Inflammatory macrophage treated with lipopolysaccharide for 4 hours (primary cell): ENCODE data around the gene HIVEP3.

Source experiments
- DNase-seq: peaks from one replicate; pipeline ENCODE4 v3.0.0-alpha.2; 2020

HIVEP3 gene

DNA sequence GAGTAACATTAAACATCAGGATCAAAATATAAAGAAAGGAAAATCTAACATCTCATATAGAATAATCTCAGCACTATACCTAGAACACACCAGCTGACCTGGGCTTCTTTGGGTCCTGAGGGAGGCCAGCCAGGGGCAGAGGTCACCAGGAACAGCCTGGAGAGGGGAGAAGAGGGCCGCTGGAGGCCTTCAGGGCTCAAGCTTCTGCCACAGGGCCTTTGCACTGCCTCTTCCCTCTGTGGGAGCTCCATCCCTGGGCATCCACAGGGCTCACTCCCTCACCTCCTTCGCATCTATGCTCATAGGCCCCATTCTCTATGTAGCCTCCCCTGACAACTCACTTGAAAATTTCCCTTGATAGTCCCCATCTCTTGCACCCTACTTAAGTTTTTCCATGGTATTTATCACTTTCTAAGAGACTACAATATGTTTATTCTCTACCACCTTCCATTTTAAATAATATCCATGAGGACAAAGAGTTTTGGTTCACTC, 73.9 kb downstream of the HIVEP3 start:
- no peak for DNase-seq

DNA sequence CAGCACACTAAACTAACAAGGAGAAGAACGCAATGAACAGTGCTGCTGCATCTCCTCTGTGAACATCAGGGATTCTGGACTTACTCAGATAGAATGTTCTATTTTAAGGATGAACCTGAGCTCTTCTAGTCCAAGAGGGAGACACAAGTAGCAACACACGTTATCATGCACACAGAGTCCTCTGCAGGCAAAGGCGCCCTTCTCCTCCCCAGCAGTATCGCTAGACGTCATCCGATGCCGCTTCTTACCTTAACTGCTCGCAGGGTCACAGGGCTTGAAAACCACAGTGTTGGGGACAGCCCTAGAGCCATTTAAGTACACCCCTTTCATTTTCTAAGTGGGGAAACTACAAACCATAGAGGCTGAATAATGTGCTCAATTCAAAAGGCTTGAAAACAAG, 74.5 kb downstream of the HIVEP3 start:
- DNase-seq: no peak

DNA sequence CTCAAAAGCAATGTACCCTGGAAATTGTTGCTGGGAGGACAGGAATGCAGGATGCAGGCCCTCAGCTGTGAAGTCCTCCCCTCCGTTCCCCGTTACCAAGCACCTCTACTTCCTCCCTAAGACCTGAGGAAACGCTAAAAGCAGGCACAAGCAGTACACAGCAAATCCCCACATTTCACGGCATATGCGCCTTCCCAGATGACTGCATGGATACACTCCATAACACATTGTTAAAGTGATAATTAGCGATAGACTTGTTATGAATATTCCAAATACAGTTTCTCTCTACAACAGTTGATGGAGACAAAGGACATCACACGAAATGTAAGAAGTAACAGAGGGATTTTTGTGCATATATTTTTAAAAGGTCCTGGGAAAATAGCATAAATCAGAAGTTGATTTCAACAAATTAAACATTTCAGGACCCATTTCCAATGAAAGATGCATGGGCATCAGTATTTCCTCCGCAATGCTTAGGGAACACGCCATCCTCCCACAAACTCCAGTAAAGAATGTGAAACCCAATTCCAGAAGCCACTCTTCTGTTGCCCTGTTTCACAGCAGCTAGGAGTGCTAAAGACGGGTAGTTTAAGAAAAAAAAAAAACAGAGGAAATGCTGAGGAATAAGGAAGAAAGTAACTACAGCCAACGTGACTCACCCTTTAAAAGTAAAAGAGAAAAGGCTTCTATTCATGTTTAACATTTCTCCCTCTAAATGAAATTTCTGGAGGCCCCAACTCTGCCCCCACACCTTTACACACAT, 75.5 kb downstream of the HIVEP3 start:
- peak; percentile 51 for DNase-seq

DNA sequence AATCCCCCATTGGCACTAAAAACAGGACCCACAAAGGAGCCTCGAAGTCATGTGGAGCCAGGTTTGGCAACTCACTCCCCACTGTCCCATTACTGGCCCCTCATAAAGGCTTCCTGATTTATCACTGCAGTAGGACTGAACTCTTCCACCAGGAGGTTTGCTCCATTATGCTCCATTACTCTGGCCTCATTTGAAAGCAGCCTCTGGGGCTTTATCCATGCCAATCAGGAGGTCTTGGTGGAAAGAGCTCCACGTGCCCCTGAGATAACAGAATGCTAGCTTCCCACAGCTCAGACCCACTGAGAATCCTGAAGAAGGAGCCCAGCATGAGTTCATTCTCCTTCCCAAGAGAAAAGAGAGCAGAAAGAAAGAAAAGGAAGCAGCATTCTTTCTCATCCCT, 76.4 kb downstream of the HIVEP3 start:
- DNase-seq: no peak

DNA sequence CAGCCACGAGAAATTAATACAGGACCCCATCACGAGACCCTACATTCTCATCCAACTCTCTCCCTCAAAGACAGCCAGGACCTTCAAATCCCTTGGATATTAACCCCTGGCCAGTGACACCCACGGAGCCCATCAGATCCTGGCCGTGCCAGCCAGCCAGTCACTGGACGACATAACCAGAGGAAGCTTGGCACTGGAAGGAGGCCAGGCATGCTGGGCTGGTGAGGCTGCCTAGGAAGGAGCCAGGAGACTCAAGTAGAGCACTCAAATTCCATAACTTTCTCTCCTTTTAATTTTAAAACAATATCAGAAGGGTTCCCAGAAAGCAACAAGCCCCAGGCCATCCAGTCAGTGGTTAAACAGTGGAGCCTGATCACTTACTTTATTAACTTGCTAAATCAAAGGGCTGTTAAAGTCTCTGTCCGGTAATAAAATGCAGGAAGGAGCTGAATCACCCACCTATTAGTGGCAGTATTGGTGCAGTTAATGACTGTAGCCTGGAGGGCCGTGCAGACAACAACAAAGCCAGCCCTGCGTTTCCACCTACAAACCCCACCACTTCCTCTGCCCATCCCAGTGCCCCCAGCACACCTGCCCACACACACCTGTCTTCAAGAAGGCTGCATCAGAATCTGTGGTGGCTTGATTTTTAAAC, 78.0 kb downstream of the HIVEP3 start:
- DNase-seq: no peak

DNA sequence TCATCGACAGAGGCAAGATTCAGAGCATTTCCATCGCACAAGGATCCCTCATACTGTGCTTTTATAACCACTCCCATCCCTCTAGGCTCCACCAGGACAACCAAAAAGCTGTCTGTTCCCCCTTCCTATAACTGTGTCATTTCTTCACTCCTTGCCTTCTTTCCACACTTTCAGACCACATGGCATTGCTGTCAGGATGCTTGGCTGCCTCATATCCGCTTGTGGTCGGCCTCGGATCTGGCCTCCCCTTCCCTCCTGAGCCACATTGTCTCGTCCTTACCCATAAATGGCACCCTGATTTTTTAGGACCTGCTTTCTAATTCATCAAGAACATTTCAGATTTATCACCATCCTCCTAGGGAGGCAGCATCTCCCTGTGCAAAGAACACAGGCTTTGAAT, 80.5 kb downstream of the HIVEP3 start:
- DNase-seq: no peak

DNA sequence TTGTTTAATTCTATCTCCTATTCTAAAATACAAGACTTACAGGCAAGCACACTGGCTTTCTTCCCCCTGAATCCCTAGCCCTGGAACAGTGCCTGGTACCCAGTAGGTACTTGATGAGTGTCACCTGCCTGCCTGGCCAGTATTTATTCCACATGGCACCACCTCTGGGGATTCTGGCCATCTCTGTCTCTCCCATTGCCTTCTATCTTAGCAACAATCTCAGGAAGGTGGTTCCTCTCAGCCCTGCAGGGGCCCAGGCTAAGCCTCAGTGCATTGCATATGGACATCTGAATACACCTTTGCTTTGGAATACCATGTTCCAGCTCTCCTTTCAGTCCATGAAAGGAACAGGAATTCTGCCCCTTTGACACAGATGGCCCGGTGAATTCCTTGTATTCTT, 81.0 kb downstream of the HIVEP3 start:
- DNase-seq: no peak

DNA sequence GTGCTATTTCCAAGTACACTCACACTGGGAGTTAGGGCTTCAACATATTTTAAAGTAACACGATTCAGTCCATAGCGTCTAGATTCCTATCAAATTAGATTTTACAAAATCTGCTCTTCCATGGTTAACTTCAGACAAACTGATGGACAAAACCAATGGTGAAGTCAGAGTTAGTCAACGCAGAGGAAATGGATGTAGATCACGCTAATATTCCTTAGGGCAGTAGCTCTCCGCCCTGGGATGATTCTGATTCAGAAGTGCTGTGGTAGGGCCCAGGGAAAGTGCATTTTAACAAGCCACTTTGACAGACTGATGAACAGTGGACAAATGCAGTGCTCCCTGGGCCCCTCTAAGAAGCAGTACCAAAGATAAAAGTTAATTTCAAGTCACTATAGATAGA, 83.2 kb downstream of the HIVEP3 start:
- no peak for DNase-seq

DNA sequence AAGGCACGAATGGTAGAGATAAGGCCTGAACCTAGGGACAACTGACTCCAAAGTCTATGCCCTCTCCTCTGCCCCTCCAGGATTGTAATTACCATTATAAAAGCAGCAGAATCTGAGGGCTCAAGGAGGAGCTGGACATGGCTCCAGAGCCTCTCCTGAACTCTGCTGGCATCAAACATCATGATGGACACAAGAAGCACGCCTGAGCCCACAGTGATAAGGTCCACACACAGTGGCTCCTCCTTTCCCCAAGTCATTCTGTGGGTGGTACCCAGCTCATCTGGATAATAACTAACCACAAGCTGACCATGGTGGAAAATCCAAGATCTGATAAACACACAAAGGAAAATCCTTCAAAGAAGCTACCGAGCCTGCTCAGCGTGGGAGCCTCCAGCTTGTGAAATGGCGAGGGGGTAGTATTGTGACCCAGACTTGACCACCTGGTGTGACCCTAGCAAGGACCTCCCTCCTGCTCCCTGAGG, 85.2 kb downstream of the HIVEP3 start:
- DNase-seq: no peak

DNA sequence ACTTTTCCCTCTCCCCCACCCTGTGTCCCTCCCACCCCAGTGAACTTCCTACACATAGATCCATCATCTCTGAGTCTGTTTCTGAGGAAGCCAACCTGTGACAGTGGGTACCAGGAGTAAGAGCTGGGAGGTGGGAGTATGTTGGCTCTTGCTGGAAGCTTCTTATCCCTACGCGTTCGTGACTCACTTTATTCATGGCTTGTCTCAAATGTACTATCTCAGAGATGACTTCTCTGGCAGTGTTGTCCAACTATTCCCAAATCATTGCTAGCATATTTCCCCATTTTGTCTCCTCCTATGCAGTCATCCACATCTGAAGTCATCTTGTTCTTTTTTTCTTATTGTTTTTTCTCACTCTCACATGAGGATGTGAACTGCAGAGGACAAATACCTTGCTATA, 88.0 kb downstream of the HIVEP3 start:
- peak; percentile 38 for DNase-seq

DNA sequence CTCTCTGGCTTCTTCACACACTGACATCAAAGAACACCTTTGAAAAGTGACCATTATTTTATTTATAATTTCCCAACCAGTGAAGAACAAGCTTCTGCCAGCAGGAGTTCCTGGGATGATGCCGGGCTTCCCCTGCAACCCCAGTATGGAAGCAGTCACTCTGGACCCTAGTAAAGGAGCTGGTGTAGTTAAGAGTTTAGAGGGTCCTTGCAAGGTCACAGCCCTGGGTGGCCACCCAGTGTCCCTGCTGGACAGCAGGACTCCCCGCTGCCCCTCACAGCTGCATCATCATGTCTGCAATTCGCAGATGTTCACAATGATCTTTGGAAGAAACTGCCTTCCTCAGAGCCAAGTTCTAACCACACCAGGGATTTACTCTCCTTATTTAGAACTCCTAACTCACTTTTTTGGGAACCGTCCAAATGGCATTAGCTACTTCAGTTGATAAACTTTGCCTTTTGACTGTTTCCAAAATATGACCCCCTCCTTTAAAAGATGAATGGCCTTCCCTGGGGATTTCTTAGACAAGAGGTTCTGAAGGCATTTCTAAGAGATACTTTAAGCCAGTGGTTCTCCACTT, 90.6 kb downstream of the HIVEP3 start:
- no peak for DNase-seq

DNA sequence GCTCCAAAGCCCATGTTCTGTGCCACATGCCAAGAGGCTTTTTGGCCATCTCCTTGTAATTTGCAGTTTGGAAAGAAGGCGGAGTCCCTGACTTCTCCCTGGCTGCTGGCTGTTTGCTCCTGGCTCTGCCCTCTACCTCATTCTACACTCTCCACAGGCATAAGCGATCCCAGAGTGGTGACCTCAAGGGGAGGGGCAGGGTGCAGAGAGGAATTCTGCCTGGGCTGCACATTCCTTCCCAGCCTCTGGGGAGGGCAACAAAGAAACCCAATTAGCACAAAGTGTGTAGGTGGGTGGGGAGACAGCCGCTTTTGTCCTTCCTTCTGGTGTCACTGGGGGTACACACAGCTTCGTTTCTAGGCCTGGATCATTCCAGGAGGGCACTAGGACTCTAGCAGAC, 95.3 kb downstream of the HIVEP3 start:
- no peak for DNase-seq

DNA sequence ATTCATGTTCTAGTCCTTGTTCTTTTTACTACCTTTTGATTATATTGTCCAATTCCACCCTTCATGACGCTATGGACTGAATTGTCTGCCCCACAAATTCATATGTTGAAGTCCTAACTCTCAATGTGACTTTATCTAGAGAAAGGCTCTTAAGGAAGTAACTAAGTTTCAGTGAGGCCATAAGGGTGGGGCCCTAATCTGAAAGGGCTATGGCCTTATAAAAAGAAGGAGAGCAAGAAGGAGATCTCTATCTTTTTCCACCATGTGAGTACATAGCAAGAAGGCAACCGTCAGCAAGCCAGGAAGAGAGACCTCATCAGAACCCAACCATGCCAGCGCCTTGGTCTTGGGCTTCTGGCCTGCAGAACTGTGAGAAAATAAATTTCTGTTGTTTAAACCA, 95.9 kb downstream of the HIVEP3 start:
- DNase-seq: no peak

DNA sequence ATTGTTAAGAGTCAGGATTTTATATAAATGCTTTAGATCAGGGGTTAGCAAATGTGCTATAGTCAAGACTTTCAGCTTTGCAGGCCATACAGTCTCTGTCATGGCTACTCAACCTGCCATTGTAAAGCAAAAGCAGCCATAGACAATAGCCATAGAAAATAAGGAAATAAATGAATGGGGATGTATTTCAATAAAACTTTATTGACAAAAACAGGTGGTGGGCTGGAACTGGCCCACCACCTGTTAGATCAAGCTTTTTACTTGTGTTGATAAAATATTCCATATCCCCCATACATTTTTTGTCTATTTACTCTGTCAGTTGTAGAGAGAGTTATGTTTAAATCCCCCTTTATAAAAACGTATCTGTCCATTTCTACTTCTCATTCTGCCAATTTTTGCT, 98.9 kb downstream of the HIVEP3 start:
- no peak for DNase-seq

DNA sequence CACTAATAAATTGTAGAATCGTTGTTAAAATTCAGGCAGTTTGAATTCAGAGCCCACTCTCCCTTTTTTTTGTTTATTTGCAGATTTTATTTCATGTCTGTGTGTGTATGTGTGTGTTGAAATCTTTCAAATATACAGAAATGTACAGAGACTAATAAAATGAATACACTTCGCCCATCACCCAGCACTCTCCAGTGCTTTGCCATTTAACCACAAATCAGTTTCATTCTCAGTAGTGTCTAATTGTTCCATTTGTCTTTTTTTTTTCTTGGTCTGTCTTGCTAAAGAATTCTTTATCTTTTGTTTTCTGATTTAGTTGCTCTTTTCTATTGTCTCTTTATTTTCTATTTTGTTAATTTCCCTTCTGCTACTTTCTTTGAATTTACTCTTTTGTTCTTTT, 99.7 kb downstream of the HIVEP3 start:
- DNase-seq: no peak

DNA sequence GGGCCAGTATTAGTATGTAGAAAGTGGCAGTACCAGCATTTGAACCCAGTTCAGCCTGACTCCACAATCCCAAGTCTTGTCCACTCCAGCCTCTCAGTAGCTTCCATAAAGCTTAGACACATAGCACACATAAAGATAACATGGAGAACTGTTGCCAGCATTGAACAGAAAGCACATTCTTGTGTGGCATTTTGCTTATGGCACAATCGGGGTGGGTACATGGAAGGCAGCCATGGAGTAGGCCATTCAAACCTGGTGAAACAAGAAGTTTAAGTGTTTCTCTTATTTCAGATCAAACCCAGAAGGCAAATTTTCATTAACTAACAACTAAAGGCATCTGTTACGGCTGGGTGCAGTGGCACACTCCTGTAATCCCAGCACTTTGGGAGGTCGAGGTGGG, 102.7 kb downstream of the HIVEP3 start:
- no peak for DNase-seq

DNA sequence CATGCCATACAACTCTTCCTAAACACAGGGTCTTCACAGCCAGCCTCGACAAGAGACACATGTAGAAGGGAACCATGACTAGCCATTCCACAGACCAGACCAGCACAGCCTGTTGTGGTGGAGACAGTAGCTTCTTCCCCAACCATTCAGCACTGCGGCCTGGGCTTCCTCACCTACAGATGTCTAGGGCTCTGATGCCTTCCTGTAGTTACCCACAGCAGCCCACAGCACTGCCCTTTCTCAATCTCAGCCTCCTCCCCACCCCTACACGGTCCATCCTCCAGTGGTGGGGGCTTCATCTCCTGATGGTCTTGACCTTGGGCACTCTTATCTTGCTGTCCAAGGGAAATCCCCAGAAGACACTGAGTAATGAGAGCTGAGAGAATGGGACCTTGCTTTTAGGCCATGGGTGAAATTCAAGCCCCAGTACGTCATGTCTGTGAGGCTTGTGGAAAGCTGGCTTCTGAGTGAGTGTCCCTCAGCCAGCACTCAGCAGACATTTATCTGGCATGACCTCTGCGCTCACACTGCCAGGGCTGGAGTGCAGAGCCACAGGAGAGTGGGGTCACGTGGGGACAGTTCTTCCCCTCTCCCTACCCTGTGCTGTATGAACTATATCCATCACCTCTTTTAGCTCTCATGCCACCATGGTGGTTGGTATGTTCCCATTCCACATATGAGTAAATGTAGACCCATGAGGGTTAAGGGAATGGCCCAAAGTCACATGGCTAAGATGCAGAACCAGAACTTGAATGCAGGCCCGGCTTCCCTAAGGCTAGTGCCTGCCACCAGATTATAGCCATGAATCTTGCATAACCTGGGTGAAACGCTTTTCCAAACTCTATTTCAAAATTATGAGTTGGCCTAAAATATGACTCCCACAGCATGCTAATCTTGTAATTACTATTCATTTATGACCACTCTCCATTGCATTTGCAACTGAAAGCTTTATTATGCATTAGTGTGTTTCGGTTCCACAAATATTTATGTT, 104.7 kb downstream of the HIVEP3 start:
- no peak for DNase-seq

DNA sequence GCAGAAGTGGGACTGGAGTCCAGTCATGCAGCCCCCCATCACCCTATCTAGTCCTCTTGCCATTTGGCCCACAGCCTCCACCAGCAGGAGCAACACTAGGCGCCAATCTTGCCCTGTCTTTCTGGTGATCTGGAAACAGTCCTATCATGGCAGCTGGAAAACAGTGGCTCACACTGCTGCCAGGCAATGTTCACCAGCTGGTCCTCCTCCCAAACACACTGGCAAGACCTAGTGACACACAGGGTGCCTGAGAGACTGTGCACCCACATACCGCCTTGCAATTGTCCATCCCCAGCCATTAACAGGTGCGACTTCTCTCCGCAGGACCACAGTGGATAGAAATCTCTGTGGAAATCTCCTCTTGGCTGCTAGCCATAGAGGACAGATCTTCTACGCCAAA, 105.5 kb downstream of the HIVEP3 start:
- no peak for DNase-seq

DNA sequence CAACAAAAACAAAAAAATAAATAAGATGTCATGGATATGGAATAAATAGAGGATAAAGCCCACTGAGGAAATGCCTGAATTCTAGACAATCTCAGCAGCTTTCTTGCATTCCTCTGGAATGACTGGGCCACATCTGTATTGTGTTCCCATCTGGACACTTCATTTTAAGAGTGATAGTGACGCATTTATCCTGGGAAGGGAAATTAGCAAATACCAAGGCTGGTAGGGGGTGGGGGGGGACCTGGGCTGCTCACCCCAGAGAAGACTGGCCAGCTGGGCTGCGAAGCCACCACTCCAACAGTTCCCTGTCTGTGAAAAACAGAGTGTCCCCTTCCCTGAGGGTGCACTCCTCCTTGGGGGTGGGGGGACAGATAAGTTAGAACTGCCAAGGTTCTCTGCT, 106.3 kb downstream of the HIVEP3 start:
- DNase-seq: no peak

DNA sequence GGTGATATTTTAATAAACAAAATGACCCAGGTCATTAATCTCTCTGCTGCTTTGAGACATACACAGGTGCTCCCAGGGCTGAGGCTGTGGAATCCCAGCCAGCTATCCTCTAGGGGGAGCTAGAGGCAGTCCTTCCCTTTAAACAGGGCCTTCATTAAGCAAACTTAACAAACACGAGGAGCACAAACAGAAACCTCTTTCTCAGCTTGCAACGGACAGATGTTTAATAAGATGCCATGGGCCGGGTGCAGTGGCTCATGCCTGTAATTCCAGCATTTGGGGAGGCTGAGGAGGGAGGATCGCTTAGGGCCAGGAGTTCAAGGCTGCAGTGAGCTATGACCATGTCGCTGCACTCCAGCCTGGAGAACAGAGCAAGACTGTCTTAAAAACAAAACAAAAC, 106.7 kb downstream of the HIVEP3 start:
- DNase-seq: peak; percentile 69

DNA sequence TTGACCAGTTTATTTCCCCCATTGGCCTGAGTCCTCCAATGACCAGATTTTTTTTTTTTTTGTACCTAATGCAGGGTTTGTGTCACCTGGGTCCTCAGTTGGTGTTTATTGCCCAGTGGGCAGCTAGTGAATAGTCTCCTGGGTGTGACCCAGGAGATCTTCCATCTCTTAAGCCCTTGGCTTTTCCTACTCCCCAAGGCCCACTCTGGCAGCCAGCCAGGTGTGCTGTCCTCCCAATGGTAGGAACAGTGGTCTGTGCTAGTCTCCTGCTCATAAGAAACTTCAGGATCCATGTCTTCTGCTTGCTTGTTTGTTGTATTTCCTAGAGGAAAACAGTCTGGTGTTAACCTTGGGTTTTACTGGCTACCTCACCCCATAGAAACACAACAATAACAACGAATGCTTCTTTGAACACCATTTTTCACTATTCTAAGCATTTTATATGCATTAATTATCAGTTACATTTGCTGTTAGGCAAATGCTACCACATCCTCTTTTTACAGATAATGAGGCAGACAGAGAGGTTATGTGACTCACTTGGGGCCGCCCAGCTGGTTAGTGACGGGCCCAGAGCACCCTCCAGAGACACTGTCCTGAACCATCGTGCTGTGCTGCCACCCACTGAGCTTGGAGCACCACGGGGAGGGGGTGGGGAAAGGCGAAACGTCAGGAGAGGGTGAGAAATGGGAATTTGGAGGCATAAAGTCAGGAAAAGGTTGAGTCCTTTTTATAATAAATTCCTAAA, 107.5 kb downstream of the HIVEP3 start:
- peak; percentile 89 for DNase-seq

DNA sequence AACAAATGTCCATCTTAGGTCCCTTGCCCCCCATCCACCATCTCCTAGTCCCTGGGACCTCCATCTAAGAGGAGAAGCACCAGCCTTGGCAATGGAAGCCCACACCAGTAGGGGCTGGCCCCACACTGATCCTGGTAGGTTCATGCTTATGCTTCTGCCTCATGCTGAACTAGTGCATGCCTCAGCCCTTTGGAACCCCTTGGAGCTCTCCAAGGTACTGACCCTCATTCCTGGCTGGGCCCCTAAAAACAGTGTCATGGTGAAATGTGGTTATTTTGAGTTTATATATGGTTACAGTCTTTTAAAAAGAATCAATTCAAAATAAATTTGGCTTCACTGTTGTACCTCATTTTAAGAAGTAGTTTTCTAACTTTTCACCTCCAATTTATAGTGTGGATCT, 108.3 kb downstream of the HIVEP3 start:
- DNase-seq: no peak
